Parathyroid adenoma (tissue), 2 donors: ENCODE results near the gene FBXW5.

Source experiments
- H2AFZ ChIP-seq: fragments of 300-600 bp; sonication (generic); one replicate; pipeline ENCODE4 v1.7.0; 2017; ENCODE audit warnings: antibody characterized with exemption, mild to moderate bottlenecking
- H3K27ac ChIP-seq: fragments of 300-600 bp; sonication (generic); one replicate; pipeline ENCODE4 v1.7.0; 2017
- H3K27me3 ChIP-seq: fragments of 300-600 bp; sonication (generic); one replicate; pipeline ENCODE4 v1.7.0; 2017; ENCODE audit warnings: low read length; ENCODE audit not compliant: control insufficient read depth, insufficient read depth
- H3K36me3 ChIP-seq: fragments of 300-600 bp; sonication (generic); one replicate; pipeline ENCODE4 v1.7.0; 2017; ENCODE audit warnings: low read length; ENCODE audit not compliant: control insufficient read depth, insufficient read depth
- H3K4me1 ChIP-seq: fragments of 300-600 bp; sonication (generic); one replicate; pipeline ENCODE4 v1.7.0; 2017; ENCODE audit warnings: control low read depth
- H3K4me2 ChIP-seq: fragments of 300-600 bp; sonication (generic); one replicate; pipeline ENCODE4 v1.7.0; 2017; ENCODE audit warnings: low read length
- H3K4me3 ChIP-seq: fragments of 300-600 bp; sonication (generic); one replicate; pipeline ENCODE4 v1.7.0; 2017; ENCODE audit warnings: low read depth, low read length
- H3K79me2 ChIP-seq: fragments of 300-600 bp; sonication (generic); one replicate; pipeline ENCODE4 v1.7.0; 2017; ENCODE audit warnings: control low read depth
- H3K9ac ChIP-seq: fragments of 300-600 bp; sonication (generic); one replicate; pipeline ENCODE4 v1.7.0; 2017; ENCODE audit warnings: mild to moderate bottlenecking
- H3K9me3 ChIP-seq: fragments of 300-600 bp; sonication (generic); one replicate; pipeline ENCODE4 v1.7.0; 2017; ENCODE audit warnings: low read length; ENCODE audit not compliant: control insufficient read depth
- TF ChIP-seq, protein P1 (sequence below): fragments of 300-600 bp; sonication (generic); IDR thresholded peaks from one replicate; pipeline ENCODE4 v1.7.0; 2017; ENCODE audit warnings: antibody characterized with exemption, mild to moderate bottlenecking
- donor health status: primary hyperparathyroidism.

FBXW5 gene

DNA sequence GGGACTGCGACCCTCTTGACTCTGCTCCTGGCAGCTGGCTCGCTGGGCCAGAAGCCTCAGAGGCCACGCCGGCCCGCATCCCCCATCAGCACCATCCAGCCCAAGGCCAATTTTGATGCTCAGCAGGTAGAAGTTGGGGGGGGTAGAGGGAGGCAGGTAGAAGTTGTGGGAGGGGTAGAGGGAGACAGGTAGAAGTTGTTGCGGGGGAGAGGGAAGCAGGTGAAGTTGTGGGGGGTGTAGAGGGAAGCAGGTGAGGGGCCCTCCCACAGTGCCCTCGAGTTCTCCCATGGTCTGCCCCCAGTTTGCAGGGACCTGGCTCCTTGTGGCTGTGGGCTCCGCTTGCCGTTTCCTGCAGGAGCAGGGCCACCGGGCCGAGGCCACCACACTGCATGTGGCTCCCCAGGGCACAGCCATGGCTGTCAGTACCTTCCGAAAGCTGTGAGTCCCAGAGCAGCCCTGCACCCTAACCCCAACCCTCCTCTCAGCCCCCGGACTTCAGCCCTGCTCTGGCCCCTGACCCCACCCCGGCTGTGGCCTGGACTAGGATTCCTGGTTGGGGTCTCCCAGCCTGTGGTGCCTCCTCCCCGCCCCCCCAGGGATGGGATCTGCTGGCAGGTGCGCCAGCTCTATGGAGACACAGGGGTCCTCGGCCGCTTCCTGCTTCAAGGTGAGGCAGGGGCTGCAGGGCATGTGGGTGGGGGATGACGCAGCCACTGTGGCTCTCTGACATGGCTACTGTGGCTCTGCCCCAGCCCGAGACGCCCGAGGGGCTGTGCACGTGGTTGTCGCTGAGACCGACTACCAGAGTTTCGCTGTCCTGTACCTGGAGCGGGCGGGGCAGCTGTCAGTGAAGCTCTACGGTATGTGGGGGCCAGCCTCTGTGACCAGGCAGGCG is 1.0 kb upstream of the FBXW5 start:
- H3K27me3 ChIP-seq, result no peaks in the 10 kb centered on the region
- peaks cover 3% of the 10 kb centered on the region for H3K4me1 ChIP-seq
- no peak overlapping the region for H3K9ac ChIP-seq
- TF ChIP-seq, protein P1, sequence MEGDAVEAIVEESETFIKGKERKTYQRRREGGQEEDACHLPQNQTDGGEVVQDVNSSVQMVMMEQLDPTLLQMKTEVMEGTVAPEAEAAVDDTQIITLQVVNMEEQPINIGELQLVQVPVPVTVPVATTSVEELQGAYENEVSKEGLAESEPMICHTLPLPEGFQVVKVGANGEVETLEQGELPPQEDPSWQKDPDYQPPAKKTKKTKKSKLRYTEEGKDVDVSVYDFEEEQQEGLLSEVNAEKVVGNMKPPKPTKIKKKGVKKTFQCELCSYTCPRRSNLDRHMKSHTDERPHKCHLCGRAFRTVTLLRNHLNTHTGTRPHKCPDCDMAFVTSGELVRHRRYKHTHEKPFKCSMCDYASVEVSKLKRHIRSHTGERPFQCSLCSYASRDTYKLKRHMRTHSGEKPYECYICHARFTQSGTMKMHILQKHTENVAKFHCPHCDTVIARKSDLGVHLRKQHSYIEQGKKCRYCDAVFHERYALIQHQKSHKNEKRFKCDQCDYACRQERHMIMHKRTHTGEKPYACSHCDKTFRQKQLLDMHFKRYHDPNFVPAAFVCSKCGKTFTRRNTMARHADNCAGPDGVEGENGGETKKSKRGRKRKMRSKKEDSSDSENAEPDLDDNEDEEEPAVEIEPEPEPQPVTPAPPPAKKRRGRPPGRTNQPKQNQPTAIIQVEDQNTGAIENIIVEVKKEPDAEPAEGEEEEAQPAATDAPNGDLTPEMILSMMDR, result no peak
- no peak overlapping the region for H3K4me3 ChIP-seq
- no peaks in the 10 kb centered on the region for H3K79me2 ChIP-seq
- H2AFZ ChIP-seq, result no peak overlapping the region
- H3K36me3 ChIP-seq, result no peaks in the 10 kb centered on the region
- no peak overlapping the region for H3K27ac ChIP-seq
- no peaks in the 10 kb centered on the region for H3K9me3 ChIP-seq
- no peak overlapping the region for H3K4me2 ChIP-seq

DNA sequence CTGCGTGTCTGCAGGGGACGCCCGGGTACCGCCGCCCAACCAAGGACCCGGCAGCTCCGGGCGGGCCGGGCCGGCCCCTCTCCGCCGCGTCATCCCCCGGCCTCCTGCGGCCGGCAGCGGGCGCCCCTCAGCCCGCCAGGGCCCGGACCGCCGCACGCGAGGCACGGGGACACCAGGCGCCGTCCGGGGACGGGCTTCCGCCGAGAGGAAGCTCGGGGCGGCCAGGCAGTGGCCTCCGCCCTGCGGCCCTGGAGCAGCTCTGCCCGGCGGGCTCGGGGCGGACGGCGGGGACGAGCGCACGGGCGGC is 373 bp downstream of the FBXW5 start:
- H3K9ac ChIP-seq, result no peak overlapping the region
- H3K9me3 ChIP-seq, result no peaks in the 10 kb centered on the region
- no peaks in the 10 kb centered on the region for H3K27me3 ChIP-seq
- H2AFZ ChIP-seq, result peak overlapping the region; percentile 28
- peak overlapping the region; percentile 83 for H3K4me2 ChIP-seq
- no peaks in the 10 kb centered on the region for H3K79me2 ChIP-seq
- no peaks in the 10 kb centered on the region for H3K36me3 ChIP-seq
- H3K4me1 ChIP-seq, result peaks cover 3% of the 10 kb centered on the region
- TF ChIP-seq, protein P1, result no peak
- H3K27ac ChIP-seq, result no peak overlapping the region
- peak overlapping the region; percentile 78 for H3K4me3 ChIP-seq

DNA sequence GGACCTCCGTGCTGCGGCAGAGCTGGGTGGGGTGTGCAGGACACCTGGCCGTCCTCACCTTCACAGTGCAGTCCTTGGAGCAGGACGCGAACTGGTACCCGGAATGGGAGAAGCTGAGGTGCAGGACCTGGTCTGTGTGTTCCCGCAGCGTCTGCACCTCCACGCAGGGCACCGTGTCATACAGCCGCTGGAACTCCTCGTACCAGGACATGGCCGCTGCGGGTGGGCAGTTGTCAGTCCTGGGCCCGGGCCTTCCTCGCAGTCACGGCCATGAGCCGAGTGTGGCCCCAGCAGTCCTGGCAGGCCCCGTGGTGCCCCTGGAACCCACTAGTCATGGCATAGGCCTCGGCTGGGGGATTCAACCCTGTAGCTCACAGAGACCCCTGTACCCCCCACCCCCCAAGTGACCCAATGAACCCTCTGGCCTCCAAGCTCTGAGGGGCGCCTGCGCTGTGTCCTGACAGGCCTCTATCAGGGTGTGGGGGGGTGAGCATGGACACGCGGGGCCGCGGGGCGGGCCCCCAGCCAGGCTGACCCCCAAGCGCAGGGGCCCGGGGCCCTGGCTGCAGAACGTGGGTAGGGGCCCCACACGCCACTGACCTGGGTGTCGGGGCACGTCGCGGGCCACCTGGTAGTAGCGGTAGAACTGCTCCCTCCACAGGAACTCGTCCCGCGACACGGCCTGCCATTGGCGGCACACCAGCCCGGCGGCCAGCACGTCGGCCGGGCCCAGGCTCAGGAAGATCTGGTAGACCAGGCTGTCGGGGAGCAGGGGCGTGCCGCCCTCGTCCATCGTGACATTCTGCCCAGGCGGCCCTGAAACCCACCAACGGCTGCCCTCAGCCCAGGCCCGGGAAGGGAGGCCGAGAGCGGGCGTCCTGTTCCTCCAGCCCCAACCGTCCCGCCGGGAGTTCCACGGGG is 987 bp downstream of the FBXW5 start:
- TF ChIP-seq, protein P1, result no peak
- H3K9me3 ChIP-seq, result no peaks in the 10 kb centered on the region
- no peaks in the 10 kb centered on the region for H3K27me3 ChIP-seq
- H3K9ac ChIP-seq, result no peak overlapping the region
- H2AFZ ChIP-seq, result peak overlapping the region; percentile 28
- H3K27ac ChIP-seq, result peak overlapping the region; percentile 19
- no peaks in the 10 kb centered on the region for H3K79me2 ChIP-seq
- H3K4me2 ChIP-seq, result peak overlapping the region; percentile 83
- H3K4me3 ChIP-seq, result peak overlapping the region; percentile 78
- H3K4me1 ChIP-seq, result peaks cover 3% of the 10 kb centered on the region
- no peaks in the 10 kb centered on the region for H3K36me3 ChIP-seq

DNA sequence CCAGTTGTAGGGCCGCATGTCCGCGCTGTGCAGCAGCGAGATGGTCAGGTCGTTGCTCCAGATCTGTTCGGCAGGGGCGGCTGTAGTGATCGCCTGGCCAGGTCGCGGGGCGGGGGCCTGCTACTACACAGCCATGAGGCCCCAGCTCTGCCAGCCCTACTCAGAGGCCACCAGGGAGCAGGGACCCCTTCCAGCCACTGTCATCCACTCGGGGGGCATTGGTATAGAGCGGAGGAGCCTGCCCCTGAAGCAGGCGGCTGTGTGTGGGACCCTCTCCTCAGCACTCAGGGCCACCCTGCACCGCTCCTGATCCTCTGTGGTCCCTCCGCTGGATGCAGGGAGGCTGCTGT is 1.7 kb downstream of the FBXW5 start:
- no peak overlapping the region for H2AFZ ChIP-seq
- peaks cover 3% of the 10 kb centered on the region for H3K4me1 ChIP-seq
- H3K27me3 ChIP-seq, result no peaks in the 10 kb centered on the region
- no peak overlapping the region for H3K9ac ChIP-seq
- no peak overlapping the region for H3K27ac ChIP-seq
- H3K4me2 ChIP-seq, result no peak overlapping the region
- no peaks in the 10 kb centered on the region for H3K36me3 ChIP-seq
- no peak overlapping the region for H3K4me3 ChIP-seq
- no peaks in the 10 kb centered on the region for H3K79me2 ChIP-seq
- H3K9me3 ChIP-seq, result no peaks in the 10 kb centered on the region
- TF ChIP-seq, protein P1, result no peak
